Astrocyte (in vitro differentiated cells and primary cell): Measurements from ENCODE around the gene HIRA.

ENCODE experiments used
- CTCF ChIP-seq: IDR thresholded peaks from 2 replicates; pipeline ENCODE4 v1.5.1; 2011; ENCODE audit warnings: low read depth, mild to moderate bottlenecking, inconsistent platforms, low read length, moderate library complexity; ENCODE audit not compliant: insufficient read depth
- EZH2 ChIP-seq: IDR thresholded peaks from 2 replicates; pipeline ENCODE4 v1.6.1; 2012; ENCODE audit warnings: mild to moderate bottlenecking, low read length, inconsistent platforms; ENCODE audit not compliant: insufficient read depth

DNA sequence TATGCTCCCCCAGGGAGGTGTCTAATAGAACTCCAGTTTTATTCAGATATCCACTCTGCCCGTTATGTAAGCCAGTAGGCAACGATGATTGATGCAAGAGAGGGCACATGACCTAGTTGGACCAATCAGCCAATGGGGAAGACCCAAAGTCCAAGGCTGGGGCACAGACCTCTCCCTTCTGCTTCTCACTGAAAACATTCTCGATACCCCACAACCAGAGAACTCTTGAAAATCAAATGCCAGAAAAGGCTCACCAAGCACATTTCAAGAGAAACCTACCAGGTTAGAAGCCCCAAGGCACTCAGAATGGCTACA, 7.4 kb downstream of the HIRA start:
- no peak for TF ChIP-seq EZH2
- TF ChIP-seq CTCF, result no peak
